Inferior parietal cortex (tissue), 1 donor: Measurements from ENCODE around the gene CRISPLD2.
A peak's percentile ranks its signal among the peaks of the same experiment; 100 is the strongest.

Experiments used
- DNase-seq: peaks from one replicate; pipeline ENCODE4 v3.0.0-alpha.2; 2016; ENCODE audit errors: extremely low spot score

The CRISPLD2 gene

DNA sequence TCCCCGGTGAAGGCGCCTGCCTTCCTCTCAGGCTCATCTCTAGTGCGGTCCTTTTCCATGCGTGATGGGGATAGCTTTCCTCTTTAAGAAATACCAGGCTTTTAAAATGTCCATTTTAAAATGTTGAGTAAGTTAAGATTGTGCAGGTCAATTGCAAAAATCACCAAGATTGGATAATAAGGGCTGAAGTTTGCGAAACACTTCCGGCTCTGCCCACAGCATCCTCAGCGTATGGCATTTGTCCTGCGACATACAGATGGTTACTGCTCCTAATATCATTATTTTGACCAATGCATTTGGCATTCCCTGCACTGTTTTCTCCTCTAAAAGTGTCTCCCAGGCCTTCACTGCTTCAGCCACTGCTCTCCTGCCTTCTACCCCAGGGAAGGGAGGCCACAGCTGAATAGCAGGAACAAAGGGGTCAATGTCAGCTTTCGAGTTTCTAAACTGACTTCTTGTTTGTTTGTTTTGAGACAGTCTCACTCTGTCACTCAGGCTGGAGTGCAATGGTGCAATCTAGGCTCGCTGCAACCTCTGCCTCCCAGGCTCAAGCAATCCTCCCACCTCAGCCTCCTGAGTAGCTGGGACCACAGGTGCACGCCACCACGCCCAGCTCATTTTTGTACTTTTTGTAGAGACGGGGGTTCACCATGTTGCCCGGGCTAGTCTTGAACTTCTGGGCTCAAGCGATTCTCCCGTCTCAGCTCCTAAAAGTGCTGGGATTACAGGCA, 91.9 kb downstream of the CRISPLD2 start:
- DNase-seq = no peak

DNA sequence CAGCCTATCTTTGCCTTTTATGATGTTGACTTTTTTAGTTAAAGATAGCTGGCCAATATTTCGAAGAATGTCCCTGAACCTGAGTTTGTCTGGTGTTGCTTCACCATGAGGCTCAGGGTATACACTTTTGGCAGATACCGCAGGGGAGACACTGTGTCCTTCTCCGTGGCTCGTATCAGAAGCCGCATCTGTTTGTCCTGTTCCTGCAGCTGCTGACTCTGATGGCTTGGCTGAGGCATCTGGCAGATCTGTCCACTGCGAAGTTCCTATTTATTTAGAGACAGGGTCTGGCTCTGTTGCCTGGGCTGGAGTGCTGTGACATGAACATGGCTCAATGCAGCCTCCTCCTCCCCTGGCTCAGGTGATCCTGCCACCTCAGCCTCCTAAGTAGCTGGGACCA, 93.5 kb downstream of the CRISPLD2 start:
- no peak for DNase-seq

DNA sequence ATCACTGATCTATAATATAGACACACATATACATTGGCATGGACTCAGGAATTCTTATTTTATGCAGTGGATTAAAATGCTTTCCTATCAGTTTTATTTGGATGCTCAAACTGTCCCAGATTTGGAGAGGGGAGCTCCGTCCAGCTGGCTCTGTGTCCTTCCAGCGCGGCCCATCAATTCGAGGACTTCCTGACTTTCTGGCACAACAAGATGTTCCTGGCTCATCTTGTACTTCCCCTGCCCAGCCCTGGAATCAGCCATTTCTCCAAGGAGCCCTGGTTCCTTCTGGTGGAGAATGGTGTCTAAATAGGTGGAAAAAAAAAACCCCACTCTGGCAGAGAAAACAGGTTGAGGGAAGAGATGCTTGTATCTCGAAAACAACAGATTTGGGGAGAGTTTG, 94.5 kb downstream of the CRISPLD2 start:
- no peak for DNase-seq

GRCh38 chr16:84916178-84916577, 96.4 kb downstream of the CRISPLD2 start:
- DNase-seq = no peak

GRCh38 chr16:84916850-84917249, 97.1 kb downstream of the CRISPLD2 start:
- no peak for DNase-seq

- no peak for DNase-seq
Observed at GRCh38 chr16:84917492-84917891, 97.7 kb downstream of the CRISPLD2 start.

DNA sequence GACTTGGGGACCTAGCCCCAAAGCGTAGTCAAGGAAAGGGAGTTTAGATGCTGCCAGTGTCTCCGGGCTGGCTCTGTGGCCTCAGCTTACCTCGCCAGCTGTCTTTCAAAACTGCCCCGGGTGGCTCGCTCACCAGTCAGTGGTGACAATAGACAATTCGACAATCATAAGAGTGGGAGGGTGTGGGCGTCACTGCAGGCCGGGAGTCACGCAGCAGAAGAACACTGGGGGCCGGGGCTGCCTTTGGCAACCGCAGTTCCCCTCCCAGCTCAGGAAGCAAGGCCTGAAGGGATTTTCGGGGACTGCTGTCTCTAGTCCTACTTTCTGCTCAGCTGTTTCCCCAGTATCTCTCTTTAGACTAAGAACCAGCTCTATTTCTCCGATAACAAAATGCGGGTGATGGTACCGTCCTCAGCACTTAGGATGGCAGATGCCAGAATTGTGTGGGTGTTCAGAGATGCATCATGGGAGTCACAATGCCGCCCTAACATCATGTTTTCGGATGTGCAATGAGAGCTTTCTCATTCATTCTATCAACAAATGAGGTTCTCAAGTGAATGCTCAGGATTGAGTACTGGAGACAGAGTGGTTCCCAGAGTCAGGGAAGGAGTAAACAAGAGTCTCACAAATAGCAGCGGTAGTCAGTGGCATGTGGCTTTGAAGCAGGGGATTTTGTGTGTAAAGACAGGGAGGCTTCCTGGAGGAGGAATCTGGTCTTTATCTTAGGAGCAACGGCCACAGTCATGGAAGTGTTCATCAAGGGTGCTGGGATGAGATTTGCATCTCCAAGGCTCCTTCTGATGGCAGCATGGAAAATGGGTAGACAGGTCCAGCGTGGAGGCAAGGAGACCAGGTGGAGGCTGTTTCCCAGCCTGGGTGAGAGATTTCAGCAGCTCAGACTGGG, 98.5 kb downstream of the CRISPLD2 start:
- no peak for DNase-seq

GRCh38 chr16:84919269-84919668, 99.5 kb downstream of the CRISPLD2 start:
- DNase-seq = no peak

GRCh38 chr16:84919708-84920107, 99.9 kb downstream of the CRISPLD2 start:
- no peak for DNase-seq

- DNase-seq = no peak
Observed at GRCh38 chr16:84920333-84920732, 100.5 kb downstream of the CRISPLD2 start.

DNA sequence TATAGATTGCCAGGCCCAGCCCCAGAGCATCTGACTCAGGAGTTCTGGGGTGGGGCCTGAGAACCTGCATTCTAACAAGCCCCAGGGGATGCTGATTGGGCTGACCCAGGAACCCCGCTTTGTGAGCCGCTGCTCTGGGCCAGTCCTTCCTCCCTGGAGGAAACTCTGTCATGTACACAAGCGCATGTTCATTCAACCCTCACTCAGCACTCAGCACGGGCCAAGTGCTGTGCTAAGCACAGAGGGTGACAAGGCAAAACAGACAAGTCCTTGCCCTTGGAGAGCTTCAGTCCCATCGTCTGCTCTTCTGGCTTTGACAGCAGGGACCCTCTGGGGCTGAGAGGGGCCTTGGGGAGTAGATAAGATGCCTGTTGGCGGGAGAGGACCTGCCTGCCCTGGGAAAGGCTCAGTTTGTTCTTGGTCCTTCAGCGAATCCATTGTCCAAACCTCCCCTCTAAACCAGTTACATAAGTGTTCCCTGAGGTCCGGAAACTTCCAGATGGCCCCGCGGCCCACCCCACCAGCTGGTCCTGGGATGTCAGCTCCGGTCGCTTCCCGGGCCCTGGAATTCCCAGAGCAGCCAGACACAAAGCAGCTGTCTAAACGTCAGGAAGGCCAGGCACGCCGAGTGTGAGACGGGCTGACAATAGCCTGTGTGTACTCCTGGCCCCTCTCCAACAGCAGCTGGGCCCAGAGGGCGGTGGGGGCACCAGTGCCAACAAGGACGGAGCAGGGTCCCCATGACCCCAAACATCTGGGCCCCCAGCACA, 102.8 kb downstream of the CRISPLD2 start:
- DNase-seq = no peak

DNA sequence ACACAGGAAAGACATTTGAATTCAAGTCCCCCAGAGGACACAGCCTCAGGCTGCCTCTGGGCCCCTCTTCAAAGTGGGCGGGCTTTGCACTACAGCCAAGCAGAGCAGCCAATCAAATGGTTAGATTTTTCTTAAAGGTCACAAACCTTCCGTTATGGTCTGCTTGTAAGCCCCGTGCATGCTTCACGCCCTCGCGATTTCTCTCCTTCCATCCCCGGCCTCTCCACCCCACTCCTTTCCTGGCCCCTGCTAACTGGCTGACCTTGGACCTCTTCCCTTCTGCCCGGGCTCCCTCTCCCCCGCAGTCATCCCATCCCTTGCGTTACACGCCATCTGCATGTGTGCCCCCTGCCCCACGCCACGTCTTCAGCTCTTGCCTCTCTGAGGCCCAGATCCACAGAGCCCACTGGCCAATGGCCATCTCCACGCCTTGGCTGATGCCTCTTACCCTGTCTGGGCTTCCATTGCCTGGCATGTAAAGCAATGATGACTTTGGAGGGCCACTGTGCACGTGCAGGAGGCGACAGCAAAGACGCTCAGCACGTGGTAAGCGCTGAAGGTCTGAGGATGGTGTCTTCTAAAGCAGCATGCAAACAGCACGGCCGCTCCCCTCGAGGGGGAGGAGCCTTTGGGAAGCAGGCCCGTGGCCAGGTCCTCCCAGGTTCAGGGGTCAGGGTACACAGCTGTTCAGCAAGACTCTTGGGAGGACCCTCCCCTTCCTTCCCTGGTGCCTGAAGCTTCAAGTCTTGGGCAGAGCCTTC, 104.7 kb downstream of the CRISPLD2 start:
- DNase-seq = no peak

DNA sequence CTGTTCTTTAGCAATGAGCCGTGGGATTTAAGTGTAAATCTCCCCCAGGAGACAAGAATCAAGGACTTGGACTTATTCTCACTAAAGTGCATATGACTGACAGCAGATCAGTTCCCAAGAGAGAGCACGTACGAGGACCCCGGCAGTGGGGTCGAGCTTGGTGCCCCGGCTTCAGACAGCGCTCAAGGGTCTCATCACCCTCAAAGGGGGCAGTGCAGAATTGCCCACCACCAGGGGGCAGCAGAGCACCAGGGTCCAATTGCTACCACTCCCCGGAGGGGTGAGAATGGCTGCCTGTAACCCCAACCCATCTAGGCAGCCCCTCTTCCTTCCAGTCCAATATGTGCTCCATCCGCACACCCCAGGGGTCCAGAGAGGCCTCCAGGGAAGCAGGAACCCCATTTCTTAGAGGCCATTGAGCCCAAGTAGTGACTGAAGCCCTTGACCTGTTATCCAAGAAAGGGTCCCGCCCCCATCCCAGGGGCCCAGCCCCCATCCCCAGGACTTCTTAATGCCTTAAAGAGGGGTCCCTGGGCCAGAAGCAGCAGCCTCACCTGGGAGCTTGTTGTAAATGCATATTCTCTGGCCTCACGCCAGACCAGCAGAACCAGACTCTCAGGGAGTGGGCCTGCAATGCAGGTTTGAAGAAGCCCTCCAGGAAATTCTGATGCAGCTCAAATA, 105.4 kb downstream of the CRISPLD2 start:
- DNase-seq = peak; percentile 45

DNA sequence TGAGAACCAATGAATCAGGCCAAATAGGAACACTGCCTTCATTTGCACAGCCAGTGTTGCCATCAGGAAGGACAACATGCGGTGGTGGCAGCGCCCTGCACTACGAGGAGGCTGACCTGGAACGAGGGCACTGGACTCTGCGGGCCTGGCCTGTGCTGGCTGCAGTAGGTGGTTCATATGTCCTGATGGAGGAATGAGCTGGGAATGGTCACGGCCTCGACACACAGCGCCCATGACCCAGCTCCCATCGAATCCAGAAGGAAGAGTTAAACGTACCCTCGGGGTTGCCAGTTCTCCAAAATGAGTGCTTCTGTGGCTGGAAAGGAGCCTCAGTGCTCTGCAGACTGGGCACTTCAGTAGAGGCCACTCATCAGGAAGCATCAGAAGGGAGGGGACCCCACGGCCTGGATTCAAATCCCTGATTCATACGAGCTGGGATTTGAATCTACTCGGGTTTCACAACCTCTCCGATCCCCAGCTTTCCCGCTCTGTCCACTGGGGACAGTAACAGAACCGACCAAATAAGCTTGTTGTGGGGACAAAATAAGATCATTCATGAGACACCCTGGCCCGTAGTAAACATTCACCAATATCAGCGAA, 106.1 kb downstream of the CRISPLD2 start:
- DNase-seq = no peak

GRCh38 chr16:84926462-84926861, 106.7 kb downstream of the CRISPLD2 start:
- DNase-seq = no peak

DNA sequence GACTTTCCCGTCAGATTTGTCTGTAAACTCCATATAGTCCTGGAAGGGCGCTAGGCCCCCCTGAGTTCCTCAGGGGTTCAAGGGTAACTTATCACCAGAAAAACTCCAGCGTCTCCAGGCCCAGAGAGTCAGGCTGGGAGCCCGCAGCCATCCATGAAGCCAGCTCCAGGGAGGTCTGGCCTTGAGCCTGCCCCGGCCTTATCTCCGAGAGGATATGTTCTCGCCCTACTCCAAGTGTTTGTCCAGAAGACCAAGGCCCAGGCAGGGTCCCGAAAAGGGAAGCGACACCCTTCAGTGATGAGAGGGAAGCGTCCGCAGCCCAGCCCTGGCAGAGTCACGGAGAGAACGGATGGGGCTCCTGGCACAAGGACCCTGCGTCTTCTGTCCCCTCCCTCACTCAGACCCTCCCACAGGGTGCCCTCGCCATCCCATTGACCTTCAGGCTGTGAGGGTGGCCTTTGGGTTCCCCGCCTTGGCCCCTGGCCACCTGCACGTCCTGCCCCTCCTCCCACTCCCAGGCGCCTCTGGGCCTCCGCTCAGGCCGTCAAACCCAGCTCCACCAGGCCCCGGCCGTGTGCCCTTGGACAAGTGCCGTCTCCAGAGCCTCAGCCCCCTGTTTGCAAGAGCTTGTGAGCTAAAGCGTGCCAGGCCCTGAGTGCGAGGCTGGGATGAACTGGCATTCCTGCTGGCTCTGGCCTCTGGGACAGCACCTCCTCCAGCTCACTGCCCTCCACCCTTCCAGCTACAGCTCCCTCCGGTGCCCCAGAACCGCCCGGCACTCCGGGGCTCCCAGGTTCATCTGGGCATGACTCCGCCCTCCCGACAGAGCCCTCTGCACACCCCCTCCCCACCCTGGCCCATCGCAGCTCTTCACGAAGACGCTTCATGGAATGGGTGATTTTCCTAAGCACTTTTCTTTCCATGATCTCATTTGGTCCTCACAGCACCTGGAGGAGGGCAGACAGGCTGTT, 108.1 kb downstream of the CRISPLD2 start:
- no peak for DNase-seq

DNA sequence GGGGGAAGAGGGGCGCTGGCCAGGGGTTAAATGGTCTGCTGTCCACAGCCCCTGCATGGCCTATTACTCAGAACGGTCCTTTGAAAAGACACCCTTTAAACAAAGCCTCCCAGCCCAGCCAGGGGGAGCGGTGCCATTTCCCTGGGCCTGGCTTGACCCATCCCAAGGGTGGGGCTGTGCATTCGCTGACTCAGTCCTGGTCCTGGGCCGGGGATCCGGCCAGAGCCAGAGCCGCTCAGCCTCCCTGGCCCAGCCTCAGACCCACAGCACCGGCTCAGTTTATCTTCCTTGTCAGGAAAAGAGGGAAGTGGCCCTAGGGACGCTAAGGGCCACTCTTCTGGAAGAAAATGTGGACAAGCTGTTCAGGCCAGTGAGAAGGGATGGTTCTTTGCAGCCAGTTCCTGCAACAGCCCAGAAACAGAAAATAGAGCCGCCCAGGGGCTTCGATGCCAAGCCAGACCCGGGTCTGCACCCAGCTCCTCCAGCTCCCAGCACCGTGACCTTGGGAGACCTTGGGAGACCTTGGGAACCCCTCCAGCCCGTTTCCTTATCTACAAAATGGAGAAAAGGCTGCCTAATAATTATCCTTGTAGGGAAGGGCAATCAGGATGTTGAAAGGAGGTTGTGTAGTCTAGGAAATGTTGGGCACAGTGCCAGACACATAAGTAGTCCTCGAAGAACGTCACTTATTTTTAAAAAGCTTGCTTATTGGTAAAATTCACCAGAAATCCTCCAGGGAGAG, 109.1 kb downstream of the CRISPLD2 start:
- no peak for DNase-seq

DNA sequence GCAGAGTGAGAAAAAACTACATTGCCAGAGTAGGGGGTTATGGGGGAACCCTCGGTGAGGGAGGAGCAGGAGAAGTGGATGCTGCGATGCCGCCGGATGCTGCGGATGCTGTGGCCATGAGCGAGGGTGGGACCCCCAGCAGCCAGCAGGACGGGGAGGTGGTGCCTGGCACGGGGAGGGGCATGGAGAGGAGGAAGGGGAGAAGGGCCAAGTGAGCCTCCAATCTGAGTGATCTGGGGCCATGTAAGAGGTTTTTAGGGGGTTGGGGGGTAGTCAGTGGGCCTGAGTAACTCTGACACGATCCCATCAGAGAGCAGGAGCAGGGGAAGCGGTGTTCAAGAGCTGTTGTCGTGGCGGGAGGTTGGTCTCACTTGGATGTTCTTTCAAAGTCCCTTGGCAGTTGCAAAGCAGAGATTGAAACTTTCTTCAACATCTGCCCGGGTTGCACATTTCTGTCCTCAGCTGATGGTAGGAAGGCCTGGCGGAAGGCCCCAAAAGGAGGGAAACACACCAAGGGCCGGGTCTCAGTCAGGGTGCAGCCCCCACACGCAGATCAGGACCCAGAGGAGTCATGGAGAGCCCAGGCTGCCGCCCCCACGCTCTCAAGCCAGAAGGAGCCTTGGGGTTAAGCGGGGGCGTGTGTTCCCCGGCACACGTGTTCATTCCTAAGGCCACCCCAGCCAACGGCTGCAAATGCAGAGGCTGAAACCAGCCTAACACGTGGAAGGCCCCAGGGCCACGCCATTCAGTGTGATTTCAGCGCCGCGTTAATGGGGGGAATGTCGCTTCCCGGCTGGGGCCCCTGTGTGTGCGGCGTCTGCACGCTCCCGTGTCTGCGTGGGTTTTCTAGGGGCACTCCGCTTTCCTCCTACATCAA, 109.9 kb downstream of the CRISPLD2 start:
- no peak for DNase-seq
